Right lobe of liver (tissue), 6 donors: Measurements from ENCODE around the gene INAFM1. TPM values are rescaled to one million over a fixed set of nuclear protein-coding genes. Genes with fewer than 3 reads are reported as not detected.

Experiments used
- ATAC-seq, 4 donors: fragments of 200-7000 bp; cut with Tn5 transposase; one replicate each; pipeline ENCODE4 v1.9.1; 2020; ENCODE audit warnings: mild to moderate bottlenecking in 4 of 4, moderate library complexity in 4 of 4
- DNase-seq, 3 donors: peaks; one replicate each; pipeline ENCODE4 v3.0.0-alpha.2; 2020
- H3K27ac ChIP-seq, 3 donors: fragments of 200-600 bp; one replicate each; pipeline ENCODE4 v1.8.0; 2022
- H3K27me3 ChIP-seq, 2 donors: fragments of 200-600 bp; one replicate each; pipeline ENCODE4 v1.8.0; 2022
- H3K36me3 ChIP-seq, 4 donors: fragments of 200-600 bp; sonication (generic) in 1 of 4; one replicate each; pipeline versions ENCODE4 v1.5.1 to v1.8.0; 2017 to 2022; ENCODE audit warnings: control low read depth in 1 of 4
- H3K4me1 ChIP-seq, 4 donors: fragments of 200-600 bp; sonication (generic) in 1 of 4; one replicate each; pipeline versions ENCODE4 v1.5.1 to v1.8.0; 2017 to 2022; ENCODE audit warnings: control low read depth in 1 of 4
- H3K4me3 ChIP-seq, 3 donors: fragments of 200-600 bp; one replicate each; pipeline ENCODE4 v1.8.0; 2022
- H3K9me3 ChIP-seq, 4 donors: fragments of 200-600 bp; sonication (generic) in 1 of 4; one replicate each; pipeline versions ENCODE4 v1.5.1 to v1.8.0; 2017 to 2022; ENCODE audit warnings: control low read depth in 1 of 4
- CTCF ChIP-seq, 4 donors: fragments of 200-600 bp in 3 of 4; fragments of 450-650 bp in 1 of 4; IDR thresholded peaks; one replicate each; pipeline versions ENCODE4 v1.5.1 to v1.8.0; 2016 to 2022; ENCODE audit warnings: antibody characterized with exemption in 4 of 4, mild to moderate bottlenecking in 2 of 4
- POLR2A ChIP-seq: fragments of 450-650 bp; IDR thresholded peaks from one replicate; pipeline ENCODE4 v1.6.1; 2017; ENCODE audit warnings: antibody characterized with exemption, mild to moderate bottlenecking
- WGBS: methylation state at CpG from one replicate; pipeline ENCODE4 v1.1.6; 2018; ENCODE audit warnings: low coverage, low lambda C conversion rate; ENCODE audit not compliant: insufficient coverage; ENCODE audit errors: missing lambda C conversion rate; 5-methylcytosine and 5-hydroxymethylcytosine counted together
- intact Hi-C, 2 donors: fragments of 100-400 bp; cut with DNase I; formaldehyde crosslinking; loops; one replicate each; pipeline versions ENCODE4 v1.11.2 to v1.14.1; 2022
- total RNA-seq, 6 experiments: library from RNA; depleted of rRNA in 2 of 6; stranded (reverse); fragments of >200 nt in 2 of 6; fragmentation: NEBNext Ultra II Directional in 3 of 6; extraction: Animal tissue kit (Norgen Biotek cat#: 25700) in 3 of 6; gene quantifications; one replicate each; pipeline versions ENCODE4 v1.1.0 to v1.2.4, GENCODE V29; 2016 to 2023
- donor health status: DM: no; HTN: yes; CAD: no.
- donor health status: DM: no; HTN: no; CAD: no.
- donor health status: DM: no; HTN: no; CAD: no.
- donor health status: DM: no; HTN: yes; CAD: no.
- donor health status: DM: no; HTN: yes; CAD: no.

INAFM1 gene
- total RNA-seq, 6 experiments from 2014 or later: 2.2 to 5.8 (median 4.4) TPM

GRCh38 chr19:47315125-47315821, 40.6 kb downstream of the INAFM1 start:
- DNase-seq (peak; percentile 83 to 91 (median 91)), ATAC-seq (peak; percentile 88 to 92 (median 89))
- Histone ChIP-seq H3K27ac (peak overlapping the region; percentile 86 to 95 (median 88)), H3K4me3 (no peak overlapping the region), H3K9me3 (no peaks in the 10 kb centered on the region), H3K36me3 (no peaks in the 10 kb centered on the region), H3K27me3 (no peaks in the 10 kb centered on the region), H3K4me1 (peaks cover 0 to 9% (median 2%) of the 10 kb centered on the region in 4 donors)
- WGBS: 10% methylated on average over 12 of the region's 12 CpGs
- intact Hi-C loops: no loop called here
- no peak for TF ChIP-seq CTCF (IDR thresholded peaks at IDR 0.05)
- TF ChIP-seq POLR2A: peak; percentile 74

- H3K36me3 ChIP-seq: no peaks in the 10 kb centered on the region
- H3K27me3 ChIP-seq: no peaks in the 10 kb centered on the region
- no peaks in the 10 kb centered on the region for H3K9me3 ChIP-seq
- intact Hi-C loops: no loop called here
- DNase-seq: no peak
- H3K27ac ChIP-seq: no peak overlapping the region
- peaks cover 0 to 9% (median 2%) of the 10 kb centered on the region in 4 donors for H3K4me1 ChIP-seq
- TF ChIP-seq POLR2A: no peak
- TF ChIP-seq CTCF (IDR thresholded peaks at IDR 0.05): no peak
- 75% methylated on average over 4 of the region's 4 CpGs for WGBS
- no peak for ATAC-seq
- no peak overlapping the region for H3K4me3 ChIP-seq
These were observed 41.8 kb downstream of the INAFM1 start for GRCh38 chr19:47316513-47316912.

- WGBS: 97% methylated on average over 5 of the region's 46 CpGs
- intact Hi-C loops: no loop called here
- no peak for ATAC-seq
- Histone ChIP-seq H3K9me3 (no peaks in the 10 kb centered on the region), H3K4me1 (peaks cover 0 to 6% (median 0%) of the 10 kb centered on the region in 4 donors), H3K4me3 (no peak overlapping the region), H3K27ac (no peak overlapping the region), H3K27me3 (no peaks in the 10 kb centered on the region), H3K36me3 (no peaks in the 10 kb centered on the region)
- no peak for DNase-seq
- TF ChIP-seq POLR2A (no peak), CTCF (IDR thresholded peaks at IDR 0.05) (no peak)
These were observed 45.5 kb downstream of the INAFM1 start for GRCh38 chr19:47319923-47320871.

- Histone ChIP-seq H3K9me3 (no peaks in the 10 kb centered on the region), H3K27me3 (no peaks in the 10 kb centered on the region), H3K4me3 (no peak overlapping the region), H3K27ac (no peak overlapping the region), H3K4me1 (no peaks in the 10 kb centered on the region), H3K36me3 (no peaks in the 10 kb centered on the region)
- ATAC-seq: no peak
- TF ChIP-seq POLR2A: no peak
- no peak for TF ChIP-seq CTCF (IDR thresholded peaks at IDR 0.05)
- 58% methylated on average over 1 of the region's 1 CpG for WGBS
- no peak for DNase-seq
- intact Hi-C loops: no loop called here
These were observed 46.9 kb downstream of the INAFM1 start for GRCh38 chr19:47321630-47322029.
